Nephron (organoid): Measurements from ENCODE around the gene TMEM123.

Experiments
- H3K27ac Mint-ChIP-seq, 3 experiments: 2 replicates each; pipeline ENCODE4 v1.8.0; 2020; ENCODE audit warnings: mixed read lengths in 3 of 3, mild to moderate bottlenecking in 2 of 3, moderate library complexity in 1 of 3
- H3K27me3 Mint-ChIP-seq: 2 replicates; pipeline ENCODE4 v1.8.0; 2021; ENCODE audit warnings: low read depth, mild to moderate bottlenecking, moderate library complexity, mixed read lengths
- H3K36me3 Mint-ChIP-seq: 2 replicates; pipeline ENCODE4 v1.8.0; 2020; ENCODE audit warnings: low read depth, mixed read lengths
- H3K4me1 Mint-ChIP-seq: 2 replicates; pipeline ENCODE4 v1.8.0; 2020; ENCODE audit warnings: mixed read lengths
- H3K4me3 Mint-ChIP-seq, 3 experiments: 2 replicates each; pipeline ENCODE4 v1.8.0; 2020; ENCODE audit warnings: mild to moderate bottlenecking in 3 of 3, mixed read lengths in 3 of 3, moderate library complexity in 2 of 3
- H3K9me3 Mint-ChIP-seq: 2 replicates; pipeline ENCODE4 v1.8.0; 2020; ENCODE audit warnings: mixed read lengths
- CTCF ChIP-seq, 3 experiments: fragments of 200-600 bp; sonication (generic); IDR thresholded peaks; one replicate each; pipeline ENCODE4 v1.5.0; 2021; ENCODE audit warnings: antibody characterized with exemption in 3 of 3; ENCODE audit not compliant: unreplicated experiment in 3 of 3

The TMEM123 gene

GRCh38 chr11:102478673-102479299 is 26.2 kb upstream of the TMEM123 start:
- no peaks in the 10 kb centered on the region for H3K36me3 Mint-ChIP-seq
- H3K4me3 Mint-ChIP-seq = no peak overlapping the region
- H3K27me3 Mint-ChIP-seq = peaks cover 4% of the 10 kb centered on the region
- H3K4me1 Mint-ChIP-seq = peaks cover 12% of the 10 kb centered on the region
- H3K27ac Mint-ChIP-seq = peak overlapping the region in 1 of 3 experiments; percentile 24
- H3K9me3 Mint-ChIP-seq = no peaks in the 10 kb centered on the region
- TF ChIP-seq CTCF (IDR thresholded peaks at IDR 0.05; ENCODE audit: unreplicated experiment in 3 of 3) = no peak

GRCh38 chr11:102476812-102477211 is 24.2 kb upstream of the TMEM123 start:
- no peak for TF ChIP-seq CTCF (IDR thresholded peaks at IDR 0.05; ENCODE audit: unreplicated experiment in 3 of 3)
- no peak overlapping the region for H3K4me3 Mint-ChIP-seq
- H3K27ac Mint-ChIP-seq = peak overlapping the region; percentile 48 to 51 (median 51)
- H3K27me3 Mint-ChIP-seq = no peaks in the 10 kb centered on the region
- H3K36me3 Mint-ChIP-seq = no peaks in the 10 kb centered on the region
- H3K9me3 Mint-ChIP-seq = peaks cover 3% of the 10 kb centered on the region
- H3K4me1 Mint-ChIP-seq = peaks cover 12% of the 10 kb centered on the region

DNA sequence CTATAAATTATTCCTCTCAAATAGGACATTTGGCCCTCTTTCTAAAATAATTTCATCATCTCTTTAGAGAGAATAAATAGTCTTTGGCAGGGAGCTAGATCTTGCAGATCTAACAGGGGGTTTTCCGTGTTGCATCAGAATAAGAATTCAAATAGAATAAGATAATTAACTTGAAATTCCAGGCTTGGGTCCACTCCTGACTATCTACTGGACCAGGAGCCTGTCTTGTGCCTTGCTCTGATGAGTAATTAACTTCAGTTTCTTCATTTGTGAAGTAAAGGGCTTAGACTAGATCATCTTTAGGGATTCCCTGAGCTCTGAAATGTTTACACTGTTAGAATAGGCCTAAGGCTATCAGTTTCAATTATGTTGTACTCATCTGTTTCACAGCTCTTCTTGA is 23.5 kb upstream of the TMEM123 start:
- Mint-ChIP-seq H3K27ac (peak overlapping the region in 1 of 3 experiments; percentile 48), H3K4me1 (peaks cover 12% of the 10 kb centered on the region), H3K9me3 (peaks cover 3% of the 10 kb centered on the region), H3K4me3 (no peak overlapping the region), H3K27me3 (no peaks in the 10 kb centered on the region), H3K36me3 (no peaks in the 10 kb centered on the region)
- TF ChIP-seq CTCF (IDR thresholded peaks at IDR 0.05; ENCODE audit: unreplicated experiment in 3 of 3) = no peak

DNA sequence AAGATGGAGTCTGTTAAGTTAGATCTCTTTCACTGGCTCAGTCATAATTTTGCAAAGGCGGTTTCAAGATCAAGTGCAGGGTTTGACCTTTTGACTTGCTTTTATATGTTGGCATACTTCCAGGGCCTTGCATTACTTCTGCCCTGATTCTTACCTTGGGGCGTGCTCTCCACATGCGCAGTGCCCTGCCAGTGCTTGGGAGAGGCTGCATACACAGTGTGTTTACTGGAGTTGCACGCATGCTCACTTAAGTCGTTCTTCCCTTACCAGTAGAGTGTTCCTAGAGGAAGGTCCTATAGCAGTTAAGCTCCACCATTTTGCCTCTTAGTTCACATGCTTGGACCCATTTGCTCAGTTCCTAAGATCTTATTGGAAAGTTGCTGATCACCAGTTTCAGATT is 21.0 kb upstream of the TMEM123 start:
- Mint-ChIP-seq H3K36me3 (no peaks in the 10 kb centered on the region), H3K27ac (no peak overlapping the region), H3K4me1 (peaks cover 17% of the 10 kb centered on the region), H3K27me3 (no peaks in the 10 kb centered on the region), H3K9me3 (peaks cover 3% of the 10 kb centered on the region), H3K4me3 (no peak overlapping the region)
- no peak for TF ChIP-seq CTCF (IDR thresholded peaks at IDR 0.05; ENCODE audit: unreplicated experiment in 3 of 3)

DNA sequence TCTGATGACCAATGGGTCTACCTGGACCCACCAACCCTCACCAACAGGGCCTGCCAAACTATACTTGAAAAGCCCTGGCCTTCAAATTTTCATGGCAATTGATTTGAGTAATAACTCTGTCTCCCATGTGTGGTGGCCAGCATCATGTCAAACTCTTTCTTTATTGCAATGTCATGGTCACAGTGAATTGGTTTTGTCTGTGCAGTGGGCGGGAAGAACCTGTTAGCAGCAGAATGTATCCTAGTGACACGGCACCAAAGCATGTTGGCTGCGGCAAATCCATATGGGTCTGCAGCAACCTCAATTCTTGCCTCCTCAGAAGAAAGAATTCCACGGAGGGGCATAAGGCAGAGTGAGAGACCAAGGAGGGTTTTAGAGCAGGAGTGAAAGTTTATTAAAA is 19.6 kb upstream of the TMEM123 start:
- Mint-ChIP-seq H3K27ac (no peak overlapping the region), H3K4me1 (peaks cover 17% of the 10 kb centered on the region), H3K36me3 (no peaks in the 10 kb centered on the region), H3K27me3 (no peaks in the 10 kb centered on the region), H3K9me3 (peaks cover 3% of the 10 kb centered on the region), H3K4me3 (no peak overlapping the region)
- no peak for TF ChIP-seq CTCF (IDR thresholded peaks at IDR 0.05; ENCODE audit: unreplicated experiment in 3 of 3)

DNA sequence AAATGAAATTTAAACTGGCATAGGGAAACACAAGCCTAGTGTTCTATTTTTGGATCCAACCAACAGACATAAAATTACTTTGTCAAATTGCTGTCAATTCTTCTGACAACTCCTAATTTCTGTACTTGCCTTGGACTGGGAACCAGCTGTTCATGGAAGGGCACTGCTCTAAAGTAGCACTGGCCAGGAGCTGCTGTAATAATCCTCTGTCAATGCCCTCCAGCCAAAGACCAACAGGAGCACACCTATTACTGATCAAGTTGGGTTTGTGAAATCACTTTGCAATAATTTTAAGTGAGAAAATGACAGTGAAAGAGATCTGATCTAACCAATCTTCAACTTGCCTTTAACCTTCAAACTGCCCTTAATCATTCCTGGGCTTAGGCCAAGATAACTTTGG is 18.9 kb upstream of the TMEM123 start:
- Mint-ChIP-seq H3K4me1 (peaks cover 11% of the 10 kb centered on the region), H3K27me3 (no peaks in the 10 kb centered on the region), H3K9me3 (peaks cover 3% of the 10 kb centered on the region), H3K27ac (no peak overlapping the region), H3K36me3 (no peaks in the 10 kb centered on the region), H3K4me3 (no peak overlapping the region)
- TF ChIP-seq CTCF (IDR thresholded peaks at IDR 0.05; ENCODE audit: unreplicated experiment in 3 of 3) = no peak
